WTC11 (cell line): Measurements from ENCODE around the gene RPL13. TPM values are rescaled to one million over a fixed set of nuclear protein-coding genes. Genes with fewer than 3 reads are reported as not detected.

Experiments used
- ATAC-seq: fragments of 200-7000 bp; cut with Tn5 transposase; 2 replicates; pipeline ENCODE4 v1.10.0; 2021; ENCODE audit warnings: mild to moderate bottlenecking, moderate library complexity
- CTCF ChIA-PET: fragments of 300-600 bp; sonication (Branson Sonifier 250); formaldehyde crosslinking; loops from one replicate; lab custom pipeline; 2021; ENCODE audit warnings: antibody characterized with exemption; lab: Charles Lee
- POLR2A ChIA-PET: fragments of 350-600 bp; sonication (Branson Sonifier 250); formaldehyde crosslinking; loops from one replicate; lab custom pipeline; 2021; ENCODE audit warnings: antibody characterized with exemption; lab: Charles Lee
- DNase-seq: peaks from one replicate; pipeline ENCODE4 v3.0.0; 2021; ENCODE audit warnings: low spot score
- H3K27ac Mint-ChIP-seq: 2 replicates; pipeline ENCODE4 v1.8.0; 2021; ENCODE audit warnings: mixed read lengths
- H3K27me3 Mint-ChIP-seq: 2 replicates; pipeline ENCODE4 v1.8.0; 2021; ENCODE audit warnings: low read depth, mild to moderate bottlenecking, moderate library complexity, mixed read lengths
- H3K36me3 Mint-ChIP-seq: 2 replicates; pipeline ENCODE4 v1.8.0; 2021; ENCODE audit warnings: mixed read lengths
- H3K4me1 Mint-ChIP-seq: 2 replicates; pipeline ENCODE4 v1.8.0; 2022; ENCODE audit warnings: mixed read lengths
- H3K4me3 Mint-ChIP-seq: 2 replicates; pipeline ENCODE4 v1.8.0; 2021; ENCODE audit warnings: mild to moderate bottlenecking, moderate library complexity, mixed read lengths
- H3K9me3 Mint-ChIP-seq: 2 replicates; pipeline ENCODE4 v1.8.0; 2021; ENCODE audit warnings: mixed read lengths
- ATF3 ChIP-seq: sonication (generic); formaldehyde crosslinking; conservative IDR thresholded peaks from 2 replicates; pipeline ENCODE4 v1.8.1; 2022; ENCODE audit warnings: mild to moderate bottlenecking, missing genetic modification reagents
- CDX4 ChIP-seq: fragments of 250-450 bp; sonication (Bioruptor Pico); IDR thresholded peaks from 2 replicates; pipeline ENCODE4 v1.9.0; 2021; ENCODE audit warnings: moderate library complexity, mild to moderate bottlenecking, inconsistent platforms, borderline replicate concordance
- CTCF ChIP-seq: fragments of 200-600 bp; IDR thresholded peaks from 2 replicates; pipeline ENCODE4 v1.8.0; 2022; ENCODE audit warnings: antibody characterized with exemption
- EMX1 ChIP-seq: fragments of 250-450 bp; sonication (Bioruptor Pico); IDR thresholded peaks from 2 replicates; pipeline ENCODE4 v1.8.0; 2021; ENCODE audit warnings: mild to moderate bottlenecking
- ERG ChIP-seq: fragments of 250-450 bp; sonication (Bioruptor Pico); IDR thresholded peaks from 2 replicates; pipeline ENCODE4 v1.8.0; 2021; ENCODE audit warnings: mild to moderate bottlenecking
- ESRRA ChIP-seq: sonication (generic); formaldehyde crosslinking; IDR thresholded peaks from 2 replicates; pipeline ENCODE4 v1.8.1; 2022; ENCODE audit warnings: mild to moderate bottlenecking, missing genetic modification reagents, borderline replicate concordance
- GTF2I ChIP-seq: fragments of 250-450 bp; sonication (Bioruptor Pico); conservative IDR thresholded peaks from 2 replicates; pipeline ENCODE4 v1.4.0; 2021; ENCODE audit warnings: mild to moderate bottlenecking
- HMGXB4 ChIP-seq: sonication (generic); formaldehyde crosslinking; IDR thresholded peaks from 2 replicates; pipeline ENCODE4 v1.8.1; 2023; ENCODE audit warnings: mild to moderate bottlenecking, moderate library complexity, missing genetic modification reagents
- IRF1 ChIP-seq: sonication (generic); formaldehyde crosslinking; IDR thresholded peaks from 2 replicates; pipeline ENCODE4 v1.8.0; 2023; ENCODE audit warnings: missing genetic modification reagents
- KAT7 ChIP-seq: sonication (generic); formaldehyde crosslinking; IDR thresholded peaks from 2 replicates; pipeline ENCODE4 v1.8.1; 2023; ENCODE audit warnings: missing genetic modification reagents, mild to moderate bottlenecking, borderline replicate concordance
- MXD4 ChIP-seq: fragments of 250-450 bp; sonication (Bioruptor Pico); IDR thresholded peaks from 2 replicates; pipeline ENCODE4 v1.8.0; 2021; ENCODE audit warnings: mild to moderate bottlenecking, moderate library complexity, borderline replicate concordance
- NFE2L1 ChIP-seq: sonication (generic); formaldehyde crosslinking; IDR thresholded peaks from 2 replicates; pipeline ENCODE4 v1.8.1; 2023; ENCODE audit warnings: missing genetic modification reagents
- NR2C2 ChIP-seq: sonication (generic); formaldehyde crosslinking; IDR thresholded peaks from 2 replicates; pipeline ENCODE4 v1.8.0; 2022; ENCODE audit warnings: mild to moderate bottlenecking, missing genetic modification reagents
- NR3C1 ChIP-seq: sonication (generic); formaldehyde crosslinking; conservative IDR thresholded peaks from 2 replicates; pipeline ENCODE4 v1.8.1; 2023; ENCODE audit warnings: low read depth, mild to moderate bottlenecking, missing genetic modification reagents
- PREB ChIP-seq: sonication (generic); formaldehyde crosslinking; IDR thresholded peaks from 2 replicates; pipeline ENCODE4 v1.8.1; 2022; ENCODE audit warnings: mild to moderate bottlenecking, missing genetic modification reagents, moderate library complexity, borderline replicate concordance
- RORB ChIP-seq: fragments of 250-450 bp; sonication (Bioruptor Pico); IDR thresholded peaks from 2 replicates; pipeline ENCODE4 v1.9.0; 2021; ENCODE audit warnings: mild to moderate bottlenecking
- TCF7 ChIP-seq: sonication (generic); formaldehyde crosslinking; IDR thresholded peaks from 2 replicates; pipeline ENCODE4 v1.8.0; 2022; ENCODE audit warnings: mild to moderate bottlenecking, low read depth, missing genetic modification reagents, moderate library complexity
- ZMAT4 ChIP-seq: fragments of 250-450 bp; sonication (Bioruptor Pico); IDR thresholded peaks from 2 replicates; pipeline ENCODE4 v1.9.0; 2021; ENCODE audit warnings: mild to moderate bottlenecking
- ZNF219 ChIP-seq: sonication (generic); formaldehyde crosslinking; IDR thresholded peaks from 2 replicates; pipeline ENCODE4 v1.8.0; 2023; ENCODE audit warnings: missing genetic modification reagents, mild to moderate bottlenecking, borderline replicate concordance
- ZNF232 ChIP-seq: sonication (generic); formaldehyde crosslinking; IDR thresholded peaks from 2 replicates; pipeline ENCODE4 v1.8.0; 2022; ENCODE audit warnings: mild to moderate bottlenecking, missing genetic modification reagents
- ZNF396 ChIP-seq: fragments of 250-450 bp; sonication (Bioruptor Pico); IDR thresholded peaks from 2 replicates; pipeline ENCODE4 v1.8.0; 2021; ENCODE audit warnings: mild to moderate bottlenecking, moderate library complexity, borderline replicate concordance
- total RNA-seq: library from RNA; stranded (reverse); gene quantifications from 3 replicates; pipeline ENCODE4 v1.2.3, GENCODE V29; 2021

RPL13 gene
- total RNA-seq, 1 experiment from 2014 or later = 2,631 TPM

- TF ChIP-seq CDX4 (CRISPR knock-in tag) (no peak), KAT7 (CRISPR knock-in tag) (no peak), NR2C2 (CRISPR knock-in tag) (no peak), ZNF232 (CRISPR knock-in tag) (no peak), ZNF396 (no peak), ESRRA (no peak)
Measured at GRCh38 chr16:89530401-89531381, 29.8 kb upstream of the RPL13 start (continued).

- no peak overlapping the region for H3K4me3 Mint-ChIP-seq
- no peaks in the 10 kb centered on the region for H3K9me3 Mint-ChIP-seq
- no peaks in the 10 kb centered on the region for H3K4me1 Mint-ChIP-seq
- no peaks in the 10 kb centered on the region for H3K27me3 Mint-ChIP-seq
- no peak overlapping the region for H3K27ac Mint-ChIP-seq
- no peak for DNase-seq
- POLR2A ChIA-PET = no interaction called here
- no peak for ATAC-seq
- TF ChIP-seq IRF1 (CRISPR knock-in tag) = no peak
- TF ChIP-seq GTF2I = no peak
- no peak for TF ChIP-seq MXD4
- no peak for TF ChIP-seq RORB (CRISPR knock-in tag)
- no peak for TF ChIP-seq PREB (CRISPR knock-in tag)
- no peak for TF ChIP-seq NR3C1 (CRISPR knock-in tag)
- no peak for TF ChIP-seq HMGXB4 (CRISPR knock-in tag)
- TF ChIP-seq NFE2L1 = no peak
- TF ChIP-seq TCF7 (CRISPR knock-in tag) = no peak
- no peak for TF ChIP-seq ERG (CRISPR knock-in tag)
- no peak for TF ChIP-seq CDX4 (CRISPR knock-in tag)
- no peak for TF ChIP-seq ZNF396
- no peak for TF ChIP-seq ESRRA
- TF ChIP-seq ZMAT4 = no peak
- no peak for TF ChIP-seq CTCF
- TF ChIP-seq KAT7 (CRISPR knock-in tag) = no peak
- TF ChIP-seq ATF3 = no peak
- no peak for TF ChIP-seq NR2C2 (CRISPR knock-in tag)
- no peak for TF ChIP-seq ZNF219
- TF ChIP-seq EMX1 = no peak
- peaks cover 70% of the 10 kb centered on the region for H3K36me3 Mint-ChIP-seq
- CTCF ChIA-PET = no interaction called here
Measured at GRCh38 chr16:89531821-89532526, 28.5 kb upstream of the RPL13 start.
